HepG2 (cell line): Measurements from ENCODE around the gene CYP2S1. TPM values are rescaled to one million over a fixed set of nuclear protein-coding genes. Genes with fewer than 3 reads are reported as not detected.

ENCODE experiments used
- FIP1L1 ChIP-seq: fragments of 200-400 bp; formaldehyde crosslinking; IDR thresholded peaks from 2 replicates; pipeline ENCODE4 v1.6.1; 2018; ENCODE audit warnings: low read depth, mild to moderate bottlenecking, low read length, moderate library complexity, borderline replicate concordance; ENCODE audit not compliant: insufficient read depth
- FOXC1 ChIP-seq: sonication (generic); formaldehyde crosslinking; IDR thresholded peaks from 2 replicates; pipeline ENCODE4 v1.8.0; 2022; ENCODE audit warnings: mild to moderate bottlenecking, missing genetic modification reagents, borderline replicate concordance
- HNRNPH1 ChIP-seq: fragments of 200-400 bp; formaldehyde crosslinking; optimal IDR thresholded peaks from 2 replicates; pipeline ENCODE3; 2017; ENCODE audit warnings: mild to moderate bottlenecking, low read depth, low read length
- HOXA7 ChIP-seq: sonication (generic); formaldehyde crosslinking; IDR thresholded peaks from 2 replicates; pipeline ENCODE4 v1.8.1; 2022; ENCODE audit warnings: mild to moderate bottlenecking, missing genetic modification reagents, moderate library complexity
- KDM5B ChIP-seq: sonication (generic); formaldehyde crosslinking; IDR thresholded peaks from 2 replicates; pipeline ENCODE4 v1.4.0; 2020; ENCODE audit warnings: missing genetic modification reagents, mild to moderate bottlenecking, borderline replicate concordance
- NCOA2 ChIP-seq: sonication (generic); formaldehyde crosslinking; IDR thresholded peaks from 2 replicates; pipeline ENCODE4 v1.8.0; 2022; ENCODE audit warnings: inconsistent platforms
- RFX3 ChIP-seq: IDR thresholded peaks from 2 replicates; pipeline ENCODE4 v1.6.1; 2016; ENCODE audit warnings: missing biosample characterization, missing genetic modification reagents
- SIN3B ChIP-seq: fragments of 150-350 bp; IDR thresholded peaks from 2 replicates; pipeline ENCODE4 v1.6.1; 2014; ENCODE audit warnings: low read length
- SPEN ChIP-seq: sonication (generic); formaldehyde crosslinking; IDR thresholded peaks from 2 replicates; pipeline ENCODE4 v1.5.1; 2020; ENCODE audit warnings: low read depth, mild to moderate bottlenecking, missing genetic modification reagents
- ZNF234 ChIP-seq: sonication (generic); formaldehyde crosslinking; conservative IDR thresholded peaks from 2 replicates; pipeline ENCODE4 v1.5.1; 2020; ENCODE audit warnings: mild to moderate bottlenecking, missing genetic modification reagents
- ZNF251 ChIP-seq: sonication (generic); formaldehyde crosslinking; IDR thresholded peaks from 2 replicates; pipeline ENCODE4 v1.9.0; 2021; ENCODE audit warnings: mild to moderate bottlenecking, missing genetic modification reagents
- ZNF44 ChIP-seq: sonication (generic); formaldehyde crosslinking; IDR thresholded peaks from 2 replicates; pipeline ENCODE4 v1.5.1; 2020; ENCODE audit warnings: mild to moderate bottlenecking, missing genetic modification reagents
- ZNF547 ChIP-seq: sonication (generic); formaldehyde crosslinking; IDR thresholded peaks from 2 replicates; pipeline ENCODE4 v1.5.1; 2020; ENCODE audit warnings: mild to moderate bottlenecking, missing genetic modification reagents
- ZNF674 ChIP-seq: sonication (generic); formaldehyde crosslinking; IDR thresholded peaks from 2 replicates; pipeline ENCODE4 v1.5.0; 2020; ENCODE audit warnings: low read depth, mild to moderate bottlenecking, missing genetic modification reagents
- polyA plus RNA-seq, 8 experiments: library from polyadenylated mRNA; depleted of rRNA in 3 of 8; stranded (reverse) in 7 of 8; unstranded in 1 of 8; fragments of >200 nt; fragmentation: Illumina TruSeq in 4 of 8; extraction: Trizol in 4 of 8; gene quantifications; 2 replicates each; pipeline versions ENCODE4 v1.2.1 to v1.2.3, GENCODE V29; 2011 to 2016; ENCODE audit warnings: low read depth in 4 of 8, missing spikeins in 1 of 8, mixed read lengths in 1 of 8; ENCODE audit not compliant: insufficient read depth in 1 of 8
- total RNA-seq, 5 experiments: library from RNA; depleted of rRNA; stranded (reverse); fragments of >200 nt; fragmentation: Illumina TruSeq; extraction: Trizol; gene quantifications; 2 replicates each; pipeline ENCODE4 v1.2.3, GENCODE V29; 2016; ENCODE audit warnings: low read depth in 1 of 5
- TF ChIP-seq, protein P1 (sequence below): sonication (generic); formaldehyde crosslinking; IDR thresholded peaks from 2 replicates; pipeline ENCODE4 v1.4.0; 2020; ENCODE audit warnings: missing genetic modification reagents
- TF ChIP-seq, protein P2 (sequence below): sonication (generic); formaldehyde crosslinking; IDR thresholded peaks from 2 replicates; pipeline ENCODE4 v1.4.0; 2020; ENCODE audit warnings: missing genetic modification reagents
- TF ChIP-seq, protein P3 (sequence below): sonication (generic); formaldehyde crosslinking; IDR thresholded peaks from 2 replicates; pipeline ENCODE4 v1.9.0; 2022; ENCODE audit warnings: missing genetic modification reagents, mild to moderate bottlenecking, borderline replicate concordance
- TF ChIP-seq, protein P4 (sequence below): sonication (generic); formaldehyde crosslinking; IDR thresholded peaks from 2 replicates; pipeline ENCODE4 v1.4.0; 2020; ENCODE audit warnings: mild to moderate bottlenecking, missing genetic modification reagents
- TF ChIP-seq, protein P5 (sequence below): sonication (generic); formaldehyde crosslinking; IDR thresholded peaks from 2 replicates; pipeline ENCODE4 v1.9.0; 2022; ENCODE audit warnings: low read depth, missing genetic modification reagents

CYP2S1 gene
- total and polyA plus RNA-seq, 2 of the 13 experiments (the other 11 are each of a cell fraction or from before 2014, with no cell fraction given) = 0.09 to 2.1 TPM

DNA sequence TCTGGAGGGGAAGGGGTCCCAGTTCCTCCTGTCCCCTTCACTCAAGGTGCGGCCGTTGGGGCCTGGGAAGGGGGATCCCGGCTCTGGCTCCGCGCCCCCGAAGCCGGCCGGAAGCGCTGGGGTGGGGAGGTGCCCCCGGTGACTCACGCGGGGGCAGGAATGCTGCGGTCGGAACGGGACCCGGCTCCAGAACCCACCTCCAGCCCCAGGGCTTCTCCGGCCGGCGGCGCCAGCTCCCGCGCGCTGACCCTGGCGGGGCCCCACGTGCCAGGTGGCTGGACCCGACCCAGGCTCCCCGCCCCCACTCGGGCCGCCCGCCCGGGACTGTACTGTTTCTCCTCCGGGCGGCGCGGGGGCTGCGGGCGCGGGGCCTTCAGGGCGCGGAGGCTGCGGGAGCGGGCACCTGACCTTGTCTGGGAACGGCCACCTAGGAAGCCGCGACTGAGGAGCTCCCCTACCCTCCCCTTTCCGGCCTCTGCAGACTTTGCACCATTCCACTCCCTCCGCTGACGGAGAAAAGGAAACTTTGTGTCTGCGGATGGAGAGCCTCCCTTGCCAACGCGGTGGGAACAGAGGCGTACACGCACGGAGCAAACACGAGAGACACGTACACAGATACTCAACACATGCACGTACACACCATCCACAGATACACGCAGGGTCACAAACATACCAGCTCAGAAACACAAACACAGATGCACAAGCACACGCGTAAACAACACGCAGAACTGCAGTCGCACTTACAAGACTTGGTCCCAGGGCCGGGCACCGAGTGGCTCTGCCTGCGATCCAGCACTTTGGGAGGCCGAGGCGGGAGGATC lies 33.2 kb downstream of the CYP2S1 start (continued):
- TF ChIP-seq, protein P1, sequence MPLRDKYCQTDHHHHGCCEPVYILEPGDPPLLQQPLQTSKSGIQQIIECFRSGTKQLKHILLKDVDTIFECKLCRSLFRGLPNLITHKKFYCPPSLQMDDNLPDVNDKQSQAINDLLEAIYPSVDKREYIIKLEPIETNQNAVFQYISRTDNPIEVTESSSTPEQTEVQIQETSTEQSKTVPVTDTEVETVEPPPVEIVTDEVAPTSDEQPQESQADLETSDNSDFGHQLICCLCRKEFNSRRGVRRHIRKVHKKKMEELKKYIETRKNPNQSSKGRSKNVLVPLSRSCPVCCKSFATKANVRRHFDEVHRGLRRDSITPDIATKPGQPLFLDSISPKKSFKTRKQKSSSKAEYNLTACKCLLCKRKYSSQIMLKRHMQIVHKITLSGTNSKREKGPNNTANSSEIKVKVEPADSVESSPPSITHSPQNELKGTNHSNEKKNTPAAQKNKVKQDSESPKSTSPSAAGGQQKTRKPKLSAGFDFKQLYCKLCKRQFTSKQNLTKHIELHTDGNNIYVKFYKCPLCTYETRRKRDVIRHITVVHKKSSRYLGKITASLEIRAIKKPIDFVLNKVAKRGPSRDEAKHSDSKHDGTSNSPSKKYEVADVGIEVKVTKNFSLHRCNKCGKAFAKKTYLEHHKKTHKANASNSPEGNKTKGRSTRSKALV (CRISPR knock-in tag) = 0 out of 2 replicates have a peak, but pooled peaks have one; percentile 24
- TF ChIP-seq RFX3 = no peak
- peak; percentile 79 for TF ChIP-seq FOXC1 (CRISPR knock-in tag)
- TF ChIP-seq HOXA7 = no peak
- TF ChIP-seq, protein P2, sequence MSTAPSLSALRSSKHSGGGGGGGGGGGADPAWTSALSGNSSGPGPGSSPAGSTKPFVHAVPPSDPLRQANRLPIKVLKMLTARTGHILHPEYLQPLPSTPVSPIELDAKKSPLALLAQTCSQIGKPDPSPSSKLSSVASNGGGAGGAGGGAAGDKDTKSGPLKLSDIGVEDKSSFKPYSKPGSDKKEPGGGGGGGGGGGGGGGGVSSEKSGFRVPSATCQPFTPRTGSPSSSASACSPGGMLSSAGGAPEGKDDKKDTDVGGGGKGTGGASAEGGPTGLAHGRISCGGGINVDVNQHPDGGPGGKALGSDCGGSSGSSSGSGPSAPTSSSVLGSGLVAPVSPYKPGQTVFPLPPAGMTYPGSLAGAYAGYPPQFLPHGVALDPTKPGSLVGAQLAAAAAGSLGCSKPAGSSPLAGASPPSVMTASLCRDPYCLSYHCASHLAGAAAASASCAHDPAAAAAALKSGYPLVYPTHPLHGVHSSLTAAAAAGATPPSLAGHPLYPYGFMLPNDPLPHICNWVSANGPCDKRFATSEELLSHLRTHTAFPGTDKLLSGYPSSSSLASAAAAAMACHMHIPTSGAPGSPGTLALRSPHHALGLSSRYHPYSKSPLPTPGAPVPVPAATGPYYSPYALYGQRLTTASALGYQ (CRISPR knock-in tag) = no peak
- TF ChIP-seq SIN3B = no peak
- no peak for TF ChIP-seq ZNF44 (CRISPR knock-in tag)
- TF ChIP-seq ZNF547 = peak; percentile 74; the same call in 1 of the 2 replicates
- 0 out of 2 replicates have a peak, but pooled peaks have one; percentile 58 for TF ChIP-seq ZNF234
- TF ChIP-seq SPEN (CRISPR knock-in tag) = peak; percentile 45; the same call in 1 of the 2 replicates
- peak; percentile 25; the same call in 1 of the 2 replicates for TF ChIP-seq NCOA2 (CRISPR knock-in tag)
- no peak for TF ChIP-seq ZNF251 (CRISPR knock-in tag)
- TF ChIP-seq KDM5B = peak; percentile 78; the same call in 1 of the 2 replicates
- TF ChIP-seq, protein P3, sequence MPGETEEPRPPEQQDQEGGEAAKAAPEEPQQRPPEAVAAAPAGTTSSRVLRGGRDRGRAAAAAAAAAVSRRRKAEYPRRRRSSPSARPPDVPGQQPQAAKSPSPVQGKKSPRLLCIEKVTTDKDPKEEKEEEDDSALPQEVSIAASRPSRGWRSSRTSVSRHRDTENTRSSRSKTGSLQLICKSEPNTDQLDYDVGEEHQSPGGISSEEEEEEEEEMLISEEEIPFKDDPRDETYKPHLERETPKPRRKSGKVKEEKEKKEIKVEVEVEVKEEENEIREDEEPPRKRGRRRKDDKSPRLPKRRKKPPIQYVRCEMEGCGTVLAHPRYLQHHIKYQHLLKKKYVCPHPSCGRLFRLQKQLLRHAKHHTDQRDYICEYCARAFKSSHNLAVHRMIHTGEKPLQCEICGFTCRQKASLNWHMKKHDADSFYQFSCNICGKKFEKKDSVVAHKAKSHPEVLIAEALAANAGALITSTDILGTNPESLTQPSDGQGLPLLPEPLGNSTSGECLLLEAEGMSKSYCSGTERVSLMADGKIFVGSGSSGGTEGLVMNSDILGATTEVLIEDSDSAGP = peak; percentile 39
- 0 out of 2 replicates have a peak, but pooled peaks have one; percentile 66 for TF ChIP-seq ZNF674 (CRISPR knock-in tag)
- TF ChIP-seq HNRNPH1 = no peak
- no peak for TF ChIP-seq FIP1L1
- TF ChIP-seq, protein P4, sequence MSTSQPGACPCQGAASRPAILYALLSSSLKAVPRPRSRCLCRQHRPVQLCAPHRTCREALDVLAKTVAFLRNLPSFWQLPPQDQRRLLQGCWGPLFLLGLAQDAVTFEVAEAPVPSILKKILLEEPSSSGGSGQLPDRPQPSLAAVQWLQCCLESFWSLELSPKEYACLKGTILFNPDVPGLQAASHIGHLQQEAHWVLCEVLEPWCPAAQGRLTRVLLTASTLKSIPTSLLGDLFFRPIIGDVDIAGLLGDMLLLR (CRISPR knock-in tag) = no peak
- TF ChIP-seq, protein P5, sequence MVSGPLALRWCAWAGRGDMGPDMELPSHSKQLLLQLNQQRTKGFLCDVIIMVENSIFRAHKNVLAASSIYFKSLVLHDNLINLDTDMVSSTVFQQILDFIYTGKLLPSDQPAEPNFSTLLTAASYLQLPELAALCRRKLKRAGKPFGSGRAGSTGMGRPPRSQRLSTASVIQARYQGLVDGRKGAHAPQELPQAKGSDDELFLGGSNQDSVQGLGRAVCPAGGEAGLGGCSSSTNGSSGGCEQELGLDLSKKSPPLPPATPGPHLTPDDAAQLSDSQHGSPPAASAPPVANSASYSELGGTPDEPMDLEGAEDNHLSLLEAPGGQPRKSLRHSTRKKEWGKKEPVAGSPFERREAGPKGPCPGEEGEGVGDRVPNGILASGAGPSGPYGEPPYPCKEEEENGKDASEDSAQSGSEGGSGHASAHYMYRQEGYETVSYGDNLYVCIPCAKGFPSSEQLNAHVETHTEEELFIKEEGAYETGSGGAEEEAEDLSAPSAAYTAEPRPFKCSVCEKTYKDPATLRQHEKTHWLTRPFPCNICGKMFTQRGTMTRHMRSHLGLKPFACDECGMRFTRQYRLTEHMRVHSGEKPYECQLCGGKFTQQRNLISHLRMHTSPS (CRISPR knock-in tag) = peak; percentile 70
